ENCODE measurements around the gene ISG20. TPM values are rescaled to one million over a fixed set of nuclear protein-coding genes. Genes with fewer than 3 reads are reported as not detected.

The ISG20 gene
- total RNA-seq, 2 donors from 2014 or later, result 4.0 to 10.2 TPM

- DNase-seq, result no peak
- intact Hi-C loops (cut with DNase I), result no loop called here
- no peak for ATAC-seq
Observed at GRCh38 chr15:88701561-88702095, 62.8 kb downstream of the ISG20 start.

GRCh38 chr15:88702983-88703382 is 64.2 kb downstream of the ISG20 start:
- DNase-seq, result no peak
- intact Hi-C loops (cut with DNase I), result no loop called here
- no peak for ATAC-seq

- intact Hi-C loops (cut with DNase I), result no loop called here
- DNase-seq (no peak), ATAC-seq (no peak)
Observed at GRCh38 chr15:88703533-88703932, 64.7 kb downstream of the ISG20 start.

- peak; percentile 71 to 85 for ATAC-seq
- intact Hi-C loops (cut with DNase I), result no loop called here
- DNase-seq, result peak; percentile 65
Observed at GRCh38 chr15:88704791-88705768, 66.3 kb downstream of the ISG20 start.

- no peak for DNase-seq
Observed at GRCh38 chr15:88705769-88706165, 67.0 kb downstream of the ISG20 start.

More at GRCh38 chr15:88705769-88706165, 67.0 kb downstream of the ISG20 start:
- ATAC-seq, result no peak
- intact Hi-C loops (cut with DNase I), result no loop called here

Small RNAs within 50 kb of the gene (microRNA-seq; reads per million reads assigned to microRNA genes)
- gene MIR1179, result 9.0 to 18.1 reads per million in 2 donors
- 0 reads per million in 2 donors for gene MIR3529
- 0 reads per million in 2 donors for gene MIR7-2

Other genes with a start within 250 kb of the ISG20 start
- gene MRPL46, start 171.6 kb upstream of the ISG20 start, total RNA-seq, result 10 to 100 TPM; 36.4 to 42.4 TPM
- gene MRPS11, start 171.3 kb upstream of the ISG20 start, total RNA-seq, result 10 to 100 TPM; 40.7 to 51.5 TPM
- gene DET1, start 92.3 kb upstream of the ISG20 start, total RNA-seq, result 1 to 10 TPM; 5.3 to 5.4 TPM
- 10 to 100 TPM in 1 of 2 donors, 1 to 10 TPM in 1; 9.9 to 15.4 TPM for gene AEN, start 17.7 kb upstream of the ISG20 start, total RNA-seq
- under 1 TPM; 0.09 to 0.52 TPM for gene ACAN, start 164.4 kb downstream of the ISG20 start, total RNA-seq

All from left cardiac atrium (tissue), 4 donors.